Kidney epithelial cell (primary cell): ENCODE data around the gene C1S. TPM values are rescaled to one million over a fixed set of nuclear protein-coding genes. Genes with fewer than 3 reads are reported as not detected.

Experiments used
- DNase-seq: peaks from one replicate; pipeline ENCODE4 v3.0.0-alpha.2; 2010; ENCODE audit warnings: low read depth
- H3K27me3 ChIP-seq: 2 replicates; pipeline ENCODE4 v1.6.0; 2011; ENCODE audit warnings: low read length; ENCODE audit not compliant: control insufficient read depth, insufficient read depth
- H3K36me3 ChIP-seq: 2 replicates; pipeline ENCODE4 v1.5.1; 2011; ENCODE audit warnings: low read length; ENCODE audit not compliant: control insufficient read depth, insufficient read depth
- H3K4me3 ChIP-seq: 2 replicates; pipeline ENCODE4 v1.5.1; 2011; ENCODE audit warnings: low read depth, mild to moderate bottlenecking, control low read depth, low read length
- total RNA-seq: library from RNA; depleted of rRNA; stranded (reverse); fragments of >200 nt; gene quantifications from 2 replicates; pipeline ENCODE4 v1.2.3, GENCODE V29; 2015
- TF ChIP-seq, protein P1 (sequence below): IDR thresholded peaks from 2 replicates; pipeline ENCODE4 v1.5.1; 2011; ENCODE audit warnings: mild to moderate bottlenecking, moderate library complexity, low read length, control low read depth, inconsistent platforms; ENCODE audit not compliant: insufficient read depth, poor library complexity, severe bottlenecking

Gene C1S
- total RNA-seq, 1 donor from 2014 or later, result 4.0 TPM

DNA sequence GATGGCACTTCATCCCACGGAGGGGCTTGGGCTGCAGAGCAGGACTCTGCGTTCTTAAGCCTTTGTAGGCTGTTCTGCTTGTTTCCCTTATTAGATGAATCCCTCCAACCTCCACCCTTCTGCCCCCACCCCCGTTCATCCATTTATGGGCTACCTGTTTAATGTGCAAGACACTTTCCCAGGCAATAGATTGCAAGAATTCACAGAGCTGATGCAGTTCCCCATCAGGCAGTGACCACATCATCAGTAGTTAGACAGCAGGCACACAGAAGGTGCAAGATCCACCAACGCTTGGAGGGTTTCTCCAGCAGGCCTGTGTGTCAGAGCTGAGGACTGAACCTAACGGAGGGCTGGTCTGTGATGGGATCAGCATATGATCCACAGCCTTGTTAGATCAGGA lies 33.0 kb downstream of the C1S start:
- Histone ChIP-seq H3K36me3 (no peaks in the 10 kb centered on the region), H3K27me3 (peaks cover 8% of the 10 kb centered on the region), H3K4me3 (no peak overlapping the region)
- TF ChIP-seq, protein P1, sequence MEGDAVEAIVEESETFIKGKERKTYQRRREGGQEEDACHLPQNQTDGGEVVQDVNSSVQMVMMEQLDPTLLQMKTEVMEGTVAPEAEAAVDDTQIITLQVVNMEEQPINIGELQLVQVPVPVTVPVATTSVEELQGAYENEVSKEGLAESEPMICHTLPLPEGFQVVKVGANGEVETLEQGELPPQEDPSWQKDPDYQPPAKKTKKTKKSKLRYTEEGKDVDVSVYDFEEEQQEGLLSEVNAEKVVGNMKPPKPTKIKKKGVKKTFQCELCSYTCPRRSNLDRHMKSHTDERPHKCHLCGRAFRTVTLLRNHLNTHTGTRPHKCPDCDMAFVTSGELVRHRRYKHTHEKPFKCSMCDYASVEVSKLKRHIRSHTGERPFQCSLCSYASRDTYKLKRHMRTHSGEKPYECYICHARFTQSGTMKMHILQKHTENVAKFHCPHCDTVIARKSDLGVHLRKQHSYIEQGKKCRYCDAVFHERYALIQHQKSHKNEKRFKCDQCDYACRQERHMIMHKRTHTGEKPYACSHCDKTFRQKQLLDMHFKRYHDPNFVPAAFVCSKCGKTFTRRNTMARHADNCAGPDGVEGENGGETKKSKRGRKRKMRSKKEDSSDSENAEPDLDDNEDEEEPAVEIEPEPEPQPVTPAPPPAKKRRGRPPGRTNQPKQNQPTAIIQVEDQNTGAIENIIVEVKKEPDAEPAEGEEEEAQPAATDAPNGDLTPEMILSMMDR, result no peak
- no peak for DNase-seq

DNA sequence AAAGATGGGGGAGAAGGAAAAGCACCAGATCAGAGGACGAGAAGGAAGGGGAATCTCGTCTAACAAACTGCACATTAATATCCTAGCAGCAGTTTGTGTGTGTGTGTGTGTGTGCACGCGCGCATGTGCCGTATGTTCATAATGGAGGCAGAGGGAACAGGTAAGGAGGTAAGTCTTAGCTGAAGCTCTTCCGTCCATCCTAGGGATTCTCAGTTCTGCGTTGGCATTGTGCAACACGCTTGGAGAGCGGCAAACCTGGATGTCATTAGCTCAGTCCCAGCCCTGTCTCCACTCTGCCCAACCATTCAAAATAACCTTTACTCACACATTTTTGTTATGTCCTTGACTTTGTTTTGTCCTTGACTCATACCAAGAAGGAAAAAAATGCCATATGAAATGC lies 33.4 kb downstream of the C1S start:
- Histone ChIP-seq H3K36me3 (no peaks in the 10 kb centered on the region), H3K4me3 (no peak overlapping the region), H3K27me3 (peaks cover 8% of the 10 kb centered on the region)
- TF ChIP-seq, protein P1, result no peak
- DNase-seq, result no peak

DNA sequence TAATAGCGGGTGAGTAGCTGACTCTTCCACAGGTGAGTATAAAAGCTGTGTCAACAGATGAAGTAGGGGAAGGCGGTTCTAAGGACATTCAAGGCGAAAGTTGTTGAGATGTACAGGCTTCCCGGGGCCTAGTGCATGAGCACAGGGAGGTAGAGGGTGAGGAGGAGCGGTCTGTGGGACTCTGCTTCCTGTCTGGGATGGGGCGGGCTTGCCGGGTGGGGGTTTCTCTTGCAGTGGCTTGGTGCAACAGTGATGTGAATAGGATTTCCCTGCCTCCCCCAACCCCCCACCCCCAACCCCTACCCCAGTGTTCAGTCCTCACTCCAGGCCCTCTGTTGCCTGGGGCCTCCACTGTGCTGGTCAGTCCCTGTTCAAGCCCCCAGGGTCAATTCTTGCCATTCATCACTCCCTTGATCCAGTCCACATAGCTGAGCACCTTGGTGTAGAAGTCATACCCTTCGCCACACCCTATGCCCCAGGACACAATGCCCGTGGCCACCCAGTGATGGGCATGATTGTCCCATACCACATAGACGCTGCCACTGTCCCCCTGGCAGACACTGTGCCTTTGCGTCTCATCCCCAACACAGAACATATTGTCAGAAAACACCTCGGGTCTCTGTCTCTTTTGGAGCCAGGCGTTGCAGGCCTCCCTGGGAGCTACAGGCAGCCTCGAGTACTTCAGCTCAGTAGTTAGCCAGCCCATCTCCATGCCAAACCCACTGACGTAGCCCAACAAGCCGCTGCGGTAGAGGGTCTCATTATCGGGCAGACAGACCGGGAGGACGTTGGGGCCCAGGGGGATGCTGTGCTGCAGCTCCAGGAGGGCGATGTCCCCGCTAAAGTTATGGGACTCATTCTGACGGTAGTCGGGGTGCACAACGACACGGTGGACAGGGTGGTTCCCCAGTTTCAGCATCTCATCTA lies 35.8 kb downstream of the C1S start:
- Histone ChIP-seq H3K4me3 (no peak overlapping the region), H3K36me3 (peaks cover 1% of the 10 kb centered on the region), H3K27me3 (peaks cover 6% of the 10 kb centered on the region)
- no peak for DNase-seq
- TF ChIP-seq, protein P1, result no peak

DNA sequence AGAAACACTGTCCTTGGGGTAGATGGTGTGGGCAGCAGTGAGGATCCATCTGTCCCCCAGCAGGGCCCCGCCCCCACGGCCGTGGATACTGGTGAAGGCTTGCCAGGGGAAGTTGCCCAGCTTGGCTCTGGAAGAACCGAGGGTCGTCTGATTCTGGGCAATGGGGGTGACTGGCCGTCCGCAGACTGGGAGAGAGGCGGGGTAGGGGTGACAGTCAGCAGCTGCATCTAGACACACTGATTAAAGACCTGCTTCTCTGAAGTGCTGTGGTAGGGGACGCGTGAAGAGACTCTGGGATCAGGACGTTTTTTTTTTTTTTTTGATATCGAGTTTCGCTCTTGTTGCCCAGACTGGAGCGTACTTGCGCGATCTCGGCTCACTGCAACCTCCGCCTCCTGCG lies 36.5 kb downstream of the C1S start:
- DNase-seq, result no peak
- Histone ChIP-seq H3K4me3 (no peak overlapping the region), H3K27me3 (peaks cover 6% of the 10 kb centered on the region), H3K36me3 (peaks cover 1% of the 10 kb centered on the region)
- TF ChIP-seq, protein P1, result no peak

DNA sequence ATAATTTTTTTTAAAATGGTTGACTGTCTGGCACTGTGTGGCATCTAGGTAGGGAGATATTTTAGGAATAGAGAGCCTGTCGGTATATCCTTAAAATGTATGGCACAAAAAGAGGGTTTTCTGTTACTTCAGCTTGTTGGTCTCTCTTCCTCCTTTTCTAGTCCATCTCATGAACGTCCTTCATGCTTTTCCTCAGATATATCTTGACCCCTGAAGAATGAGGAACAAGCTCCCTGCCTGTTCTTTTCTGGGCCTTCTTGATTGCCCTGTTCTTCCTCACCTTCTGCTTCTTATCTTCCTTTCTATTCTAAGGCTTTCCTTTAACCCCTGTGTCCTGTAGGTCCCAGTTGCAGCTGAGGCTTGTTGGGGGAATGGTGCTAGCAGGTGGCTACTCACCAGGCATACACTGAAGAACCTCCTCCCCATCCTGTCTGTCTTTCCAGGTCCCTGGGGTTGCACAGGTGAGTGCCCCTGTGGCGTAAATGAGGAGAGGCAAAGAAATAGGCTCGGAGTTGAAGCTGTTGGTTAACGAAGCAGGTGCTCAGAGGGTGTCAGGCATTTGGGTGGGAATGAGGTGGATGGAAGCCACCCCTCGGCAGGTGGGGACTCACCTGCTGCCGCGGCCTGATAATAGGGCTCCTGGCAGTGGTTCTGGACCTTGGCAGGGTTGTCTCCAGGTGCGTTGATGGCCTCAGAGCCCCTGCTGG lies 38.9 kb downstream of the C1S start:
- DNase-seq, result no peak
- TF ChIP-seq, protein P1, result no peak
- no peak overlapping the region for H3K4me3 ChIP-seq
- no peaks in the 10 kb centered on the region for H3K27me3 ChIP-seq
- peaks cover 2% of the 10 kb centered on the region for H3K36me3 ChIP-seq
